M059J (cell line): ENCODE results near the gene NEU3. TPM values are rescaled to one million over a fixed set of nuclear protein-coding genes. Genes with fewer than 3 reads are reported as not detected.

Experiments used
- DNase-seq: peaks from one replicate; pipeline ENCODE4 v3.0.0-alpha.2; 2012; ENCODE audit warnings: low read depth
- total RNA-seq: library from RNA; depleted of rRNA; stranded (reverse); fragments of >200 nt; shearing (Covaris generic); gene quantifications from 2 replicates; pipeline ENCODE4 v1.2.3, GENCODE V29; 2014; rRNA removed

Gene NEU3
- total RNA-seq, 1 experiment from 2014 or later, result 8.2 TPM

DNA sequence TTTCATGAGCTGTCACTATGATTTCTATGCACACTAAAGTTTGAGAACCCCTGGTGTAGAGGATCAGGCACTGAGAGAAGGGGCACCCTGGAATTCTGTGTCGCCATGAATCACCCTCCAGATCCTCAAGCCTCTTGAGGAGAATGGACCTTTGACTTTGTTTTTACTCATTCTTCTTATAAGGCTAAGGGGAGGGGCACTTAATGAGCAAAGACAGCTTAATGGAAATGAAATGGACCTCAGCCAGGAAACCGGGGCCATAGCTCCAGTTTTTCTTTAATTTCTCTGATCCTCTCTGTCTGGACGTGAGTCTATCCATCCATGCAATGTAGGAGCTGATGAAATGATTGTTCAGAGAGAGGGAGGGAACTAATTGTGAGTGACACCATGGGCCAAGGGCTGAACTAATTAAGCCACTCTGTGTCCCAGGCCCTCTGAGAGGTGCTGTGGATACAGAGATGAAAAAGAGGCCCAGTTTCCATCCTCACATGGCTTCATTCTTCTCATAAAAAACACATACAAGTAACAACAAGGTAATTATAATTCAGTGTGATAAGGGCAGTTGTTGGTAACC, 75.1 kb downstream of the NEU3 start:
- DNase-seq, result peak; percentile 47

DNA sequence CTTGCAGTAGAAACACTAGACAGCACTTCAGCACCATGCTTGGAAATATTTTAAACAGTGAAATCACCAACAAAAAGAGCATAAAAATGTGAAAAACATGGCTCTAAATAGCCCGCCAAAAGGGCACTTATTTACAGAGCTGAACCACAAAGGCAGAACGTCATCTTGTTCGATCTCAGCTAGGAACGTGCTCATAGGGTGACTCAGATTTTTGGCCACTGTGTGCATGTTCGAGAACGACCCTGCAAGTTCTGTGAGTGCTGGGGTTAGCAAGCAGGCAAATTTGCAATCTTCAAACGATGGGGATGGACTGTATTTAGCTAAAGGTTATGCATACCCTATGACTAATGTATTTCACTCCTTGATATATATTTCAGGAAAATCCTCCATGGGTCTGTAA, 77.3 kb downstream of the NEU3 start:
- DNase-seq, result peak; percentile 40

Other genes starting within 250 kb of the NEU3 start
- 12.9 and 16.9 TPM in 2 replicates for gene RNF169, start 240.1 kb upstream of the NEU3 start, total RNA-seq
- gene XRRA1, start 39.8 kb upstream of the NEU3 start, total RNA-seq, result 9.1 and 10.0 TPM in 2 replicates
- gene SPCS2, start 39.7 kb upstream of the NEU3 start, total RNA-seq, result 43.7 and 60.6 TPM in 2 replicates
- not detected in 2 replicates for gene OR2AT4, start 107.9 kb downstream of the NEU3 start, total RNA-seq
- 0.74 TPM in 1 of 2 replicates, not detected in the other for gene SLCO2B1, start 162.2 kb downstream of the NEU3 start, total RNA-seq